Heart left ventricle (tissue), 16 donors: ENCODE data around the gene KLK14. TPM values are rescaled to one million over a fixed set of nuclear protein-coding genes. Genes with fewer than 3 reads are reported as not detected.

Source experiments
- ATAC-seq, 4 donors: fragments of 200-7000 bp; cut with Tn5 transposase; one replicate each; pipeline ENCODE4 v1.9.1; 2020 to 2022; ENCODE audit warnings: moderate library complexity in 4 of 4, mild to moderate bottlenecking in 3 of 4, moderate number of reproducible peaks in 1 of 4
- DNase-seq, 5 donors: peaks; one replicate each; pipeline ENCODE4 v3.0.0-alpha.2; 2020
- H3K27ac ChIP-seq, 12 donors: fragments of 200-600 bp; sonication (generic) in 4 of 12; one replicate each; pipeline versions ENCODE4 v1.5.0 to v1.8.0; 2016 to 2022; ENCODE audit warnings: mild to moderate bottlenecking in 2 of 12
- H3K27me3 ChIP-seq, 9 donors: fragments of 200-600 bp; sonication (generic) in 2 of 9; one replicate each; pipeline versions ENCODE4 v1.5.1 to v1.8.0; 2016 to 2022; ENCODE audit warnings: mild to moderate bottlenecking in 3 of 9
- H3K36me3 ChIP-seq, 9 donors: fragments of 200-600 bp; sonication (generic) in 2 of 9; one replicate each; pipeline versions ENCODE4 v1.5.0 to v1.8.0; 2018 to 2022; ENCODE audit warnings: mild to moderate bottlenecking in 2 of 9
- H3K4me1 ChIP-seq, 12 donors: fragments of 200-600 bp; sonication (generic) in 4 of 12; one replicate each; pipeline versions ENCODE4 v1.5.0 to v1.8.0; 2016 to 2022; ENCODE audit warnings: mild to moderate bottlenecking in 3 of 12
- H3K4me3 ChIP-seq, 12 donors: fragments of 200-600 bp; sonication (generic) in 4 of 12; one replicate each; pipeline versions ENCODE4 v1.5.0 to v1.8.0; 2017 to 2022; ENCODE audit warnings: mild to moderate bottlenecking in 9 of 12, moderate library complexity in 4 of 12
- H3K9me3 ChIP-seq, 12 donors: fragments of 200-600 bp; sonication (generic) in 4 of 12; one replicate each; pipeline versions ENCODE4 v1.5.0 to v1.8.0; 2016 to 2022; ENCODE audit warnings: mild to moderate bottlenecking in 1 of 12
- POLR2A ChIP-seq, 2 donors: fragments of 450-650 bp; IDR thresholded peaks; one replicate each; pipeline ENCODE4 v1.6.1; 2017; ENCODE audit warnings: antibody characterized with exemption in 2 of 2, mild to moderate bottlenecking in 2 of 2, moderate library complexity in 2 of 2
- WGBS, 4 donors: extraction: QIAGEN DNeasy Blood & Tissue Kit in 2 of 4; methylation state at CpG; one replicate each; pipeline versions ENCODE4 v1.1.5 to v1.1.7; 2013 to 2018; 5-methylcytosine and 5-hydroxymethylcytosine counted together
- intact Hi-C, 10 donors: fragments of 100-400 bp; cut with DNase I; formaldehyde crosslinking; loops; one replicate each; pipeline versions ENCODE4 v1.11.1 to v1.14.2; 2022
- polyA plus RNA-seq, 2 donors: library from polyadenylated mRNA; stranded (reverse); fragments of 200-250 nt; gene quantifications; one replicate each; pipeline ENCODE4 v1.2.3, GENCODE V29; 2013
- total RNA-seq, 9 donors: library from RNA; depleted of rRNA in 2 of 9; stranded (reverse); fragments of >200 nt in 2 of 9; fragmentation: NEBNext Ultra II Directional in 3 of 9; extraction: Animal tissue kit (Norgen Biotek cat#: 25700) in 3 of 9; gene quantifications; one replicate each; pipeline versions ENCODE4 v1.1.0 to v1.2.4, GENCODE V29; 2016 to 2023
- TF ChIP-seq, protein P1 (sequence below), 12 donors: fragments of 200-600 bp; sonication (generic) in 4 of 12; IDR thresholded peaks; one replicate each; pipeline versions ENCODE4 v1.5.0 to v1.8.0; 2018 to 2022; ENCODE audit warnings: antibody characterized with exemption in 12 of 12, mild to moderate bottlenecking in 5 of 12
- donor health status: ischemic (EF 13 %, LVEDD 7.1; RV severe dilation, severe dysfunction).
- donor health status: healthy with polysubstance abuse.
- donor health status: DM: no; HTN: yes; CAD: no.
- donor health status: DM: no; HTN: no; CAD: no.
- donor health status: ischemic (EF 25% LVEDD 6.9; RV normal size, moderate dysfunction).
- donor health status: ischemic (EF 25% LVEDD 5.7; RV mildly dilated, moderate dysfunction).
- donor health status: healthy.
- donor health status: DM: yes; HTN: yes; CAD: no.
- donor health status: ischemic (EF 35%, LVEDD 5.7; RV mildly dilated, moderate dysfunction).
- donor health status: nonischemic (EF 11% LVEDD 7.7; RV severe dilation, severe dysfunction).
- donor health status: DM: yes; HTN: yes; CAD: no.
- donor health status: PGD.
- donor health status: ischemic (EF 29% LVEDD 5.4; RV normal size, mild dysfunction).
- donor health status: nonischemic (EF 23%, LVEDD 6.1; RV moderate dilation, normal function).

KLK14 gene
- total and polyA plus RNA-seq, 11 donors = 0.17 to 0.64 (median 0.33) TPM; not detected in 4

DNA sequence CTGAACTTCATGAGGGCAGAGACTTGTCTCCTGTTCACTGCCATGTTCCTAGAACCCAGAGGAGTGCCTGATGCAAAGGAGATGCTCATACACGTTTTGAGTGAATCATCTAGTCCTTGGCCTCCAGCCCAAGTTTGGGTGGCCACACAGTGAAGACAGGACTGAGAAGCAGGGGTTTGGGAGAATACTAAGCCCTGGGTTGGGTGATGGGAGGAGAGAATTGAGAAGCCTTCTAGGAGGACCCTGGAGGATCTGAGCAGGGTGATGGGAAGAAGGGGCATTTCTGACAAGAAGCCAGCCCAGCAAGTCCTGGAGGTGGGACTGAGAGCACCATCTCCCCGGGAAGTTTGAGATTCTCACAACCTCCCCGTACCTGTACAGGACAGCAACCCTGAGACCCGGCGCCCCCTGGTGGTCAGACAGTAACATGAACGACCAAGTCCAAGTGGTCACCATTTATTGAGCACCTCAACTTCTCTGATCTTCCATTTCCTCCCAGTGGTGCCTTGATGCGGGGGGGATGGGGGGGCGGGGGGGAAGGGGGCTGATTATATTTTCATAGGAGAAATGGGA is 14.6 kb upstream of the KLK14 start:
- H3K27ac ChIP-seq = no peak overlapping the region
- TF ChIP-seq, protein P1, sequence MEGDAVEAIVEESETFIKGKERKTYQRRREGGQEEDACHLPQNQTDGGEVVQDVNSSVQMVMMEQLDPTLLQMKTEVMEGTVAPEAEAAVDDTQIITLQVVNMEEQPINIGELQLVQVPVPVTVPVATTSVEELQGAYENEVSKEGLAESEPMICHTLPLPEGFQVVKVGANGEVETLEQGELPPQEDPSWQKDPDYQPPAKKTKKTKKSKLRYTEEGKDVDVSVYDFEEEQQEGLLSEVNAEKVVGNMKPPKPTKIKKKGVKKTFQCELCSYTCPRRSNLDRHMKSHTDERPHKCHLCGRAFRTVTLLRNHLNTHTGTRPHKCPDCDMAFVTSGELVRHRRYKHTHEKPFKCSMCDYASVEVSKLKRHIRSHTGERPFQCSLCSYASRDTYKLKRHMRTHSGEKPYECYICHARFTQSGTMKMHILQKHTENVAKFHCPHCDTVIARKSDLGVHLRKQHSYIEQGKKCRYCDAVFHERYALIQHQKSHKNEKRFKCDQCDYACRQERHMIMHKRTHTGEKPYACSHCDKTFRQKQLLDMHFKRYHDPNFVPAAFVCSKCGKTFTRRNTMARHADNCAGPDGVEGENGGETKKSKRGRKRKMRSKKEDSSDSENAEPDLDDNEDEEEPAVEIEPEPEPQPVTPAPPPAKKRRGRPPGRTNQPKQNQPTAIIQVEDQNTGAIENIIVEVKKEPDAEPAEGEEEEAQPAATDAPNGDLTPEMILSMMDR (IDR thresholded peaks at IDR 0.05) = peak; percentile 42 to 66 (median 56)
- no peak for TF ChIP-seq POLR2A (IDR thresholded peaks at IDR 0.05)
- WGBS, 4 donors = 9 to 14% (median 12%) methylated on average over 8 of the region's 8 CpGs
- peaks cover 0 to 25% (median 8%) of the 10 kb centered on the region in 9 donors for H3K36me3 ChIP-seq
- DNase-seq (peak; percentile 45 to 88 (median 63)), ATAC-seq (peak in 3 of 4 donors; percentile 44 to 62 (median 52))
- H3K27me3 ChIP-seq = no peaks in the 10 kb centered on the region
- no peak overlapping the region for H3K4me3 ChIP-seq
- H3K4me1 ChIP-seq = peaks cover 0 to 27% (median 3%) of the 10 kb centered on the region in 12 donors
- no peaks in the 10 kb centered on the region for H3K9me3 ChIP-seq
- intact Hi-C loops = loop anchor here in 7 of 10 donors (1.0 to 10.0 kb wide), 5 partner anchors 76 to 165 kb away; partner anchors contain the start of gene KLK10 (in 1 of the 7)

DNA sequence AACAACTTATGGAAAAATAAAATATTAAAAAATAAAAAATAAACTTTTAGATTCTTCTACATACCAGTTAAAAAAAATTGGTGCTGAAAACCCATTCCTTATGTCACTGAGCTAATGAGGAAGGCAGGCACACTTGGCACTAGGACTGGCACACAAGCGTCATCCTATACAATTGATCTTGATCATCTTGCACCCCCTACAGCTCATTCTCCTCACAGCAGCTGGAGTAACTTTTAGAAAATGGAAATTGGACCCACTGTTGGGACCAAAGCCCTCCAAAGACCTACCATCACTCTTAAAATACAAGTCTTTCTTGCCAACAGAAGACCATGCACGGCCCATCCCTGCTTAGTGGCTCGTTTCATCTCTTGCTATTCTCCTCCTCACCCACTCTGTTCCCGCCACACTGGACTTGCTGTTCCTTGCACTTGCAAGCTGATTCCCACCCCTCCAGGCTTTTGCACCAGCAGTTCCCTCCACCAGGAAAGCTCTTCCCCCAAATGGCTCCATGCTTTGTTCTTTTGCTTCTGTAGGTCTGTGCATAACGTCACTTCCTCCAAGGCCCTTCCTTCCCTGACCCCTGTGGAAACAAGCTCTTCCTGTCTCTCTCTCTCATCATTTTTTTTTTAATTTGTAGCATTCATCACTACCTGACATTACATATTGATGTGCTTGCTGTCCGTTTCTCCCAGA is 13.9 kb upstream of the KLK14 start:
- peaks cover 0 to 27% (median under 1%) of the 10 kb centered on the region in 12 donors for H3K4me1 ChIP-seq
- H3K4me3 ChIP-seq = no peak overlapping the region
- TF ChIP-seq, protein P1 (IDR thresholded peaks at IDR 0.05) = peak in 2 of 12 donors; percentile 5 to 19
- no peak for TF ChIP-seq POLR2A (IDR thresholded peaks at IDR 0.05)
- no peak for ATAC-seq
- H3K27ac ChIP-seq = no peak overlapping the region
- whole genome bisulfite sequencing, 4 donors = 78 to 84% (median 81%) methylated on average over 6 of the region's 6 CpGs
- intact Hi-C loops = loop anchor here in 7 of 10 donors (1.0 to 10.0 kb wide), 5 partner anchors 76 to 164 kb away; partner anchors contain the start of gene KLK10 (in 1 of the 7)
- no peaks in the 10 kb centered on the region for H3K9me3 ChIP-seq
- no peaks in the 10 kb centered on the region for H3K27me3 ChIP-seq
- no peak for DNase-seq
- peaks cover 0 to 18% (median 7%) of the 10 kb centered on the region in 9 donors for H3K36me3 ChIP-seq

DNA sequence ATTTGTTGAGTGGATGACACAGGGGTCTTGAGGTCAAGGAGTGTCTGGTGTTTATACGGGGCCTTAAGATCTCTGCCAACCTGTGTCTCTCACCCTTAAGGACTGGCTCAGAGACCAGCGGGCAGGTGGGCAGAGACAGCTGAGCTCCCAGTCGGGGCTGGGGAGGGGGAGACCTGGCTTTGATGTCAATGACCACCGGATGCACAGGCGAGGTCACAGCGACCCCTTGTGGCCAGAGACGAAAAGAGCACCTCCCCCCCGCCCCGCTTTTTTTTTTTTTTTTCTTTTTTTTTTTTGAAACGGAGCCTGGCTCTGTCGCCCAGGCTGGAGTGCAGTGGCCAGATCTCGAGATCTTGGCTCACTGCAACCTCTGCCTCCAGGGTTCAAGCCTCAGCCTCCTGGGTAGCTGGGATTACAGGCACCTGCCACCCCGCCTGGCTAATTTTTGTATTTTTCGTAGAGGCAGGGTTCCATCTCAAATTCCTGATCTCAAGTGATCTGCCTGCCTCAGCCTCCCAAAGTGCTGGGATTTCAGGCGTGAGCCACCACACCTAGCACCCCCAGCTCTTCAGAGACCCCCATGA is 12.1 kb upstream of the KLK14 start:
- peaks cover 0 to 23% (median 0%) of the 10 kb centered on the region in 12 donors for H3K4me1 ChIP-seq
- intact Hi-C loops = loop anchor here in 9 of 10 donors (1.0 to 10.0 kb wide), 8 partner anchors 67 to 164 kb away; partner anchors contain the start of genes KLK10 (in 2 of the 9) and KLK11 (in 1 of the 9)
- H3K4me3 ChIP-seq = no peak overlapping the region
- H3K9me3 ChIP-seq = no peaks in the 10 kb centered on the region
- WGBS, 4 donors = 25 to 29% (median 26%) methylated on average over 15 of the region's 15 CpGs
- no peak for TF ChIP-seq POLR2A (IDR thresholded peaks at IDR 0.05)
- TF ChIP-seq, protein P1 (IDR thresholded peaks at IDR 0.05) = peak; percentile 48 to 80 (median 64)
- H3K27me3 ChIP-seq = no peaks in the 10 kb centered on the region
- DNase-seq (peak in 1 of 5 donors; percentile 43), ATAC-seq (no peak)
- peaks cover 0 to 7% (median 2%) of the 10 kb centered on the region in 9 donors for H3K36me3 ChIP-seq
- no peak overlapping the region for H3K27ac ChIP-seq
